ENCODE results near the gene RAD18. TPM values are rescaled to one million over a fixed set of nuclear protein-coding genes. Genes with fewer than 3 reads are reported as not detected.

The RAD18 gene
- total RNA-seq, 1 donor from 2014 or later = 15.7 TPM

- Histone ChIP-seq H3K36me3 (ENCODE audit: control insufficient read depth in 3 of 3, insufficient read depth in 3 of 3, low read length in 3 of 3) (peaks cover 0 to 3% (median 0%) of the 10 kb centered on the region in 3 donors), H3K9me3 (ENCODE audit: control insufficient read depth in 3 of 3, low read length in 3 of 3) (no peaks in the 10 kb centered on the region), H3K27ac (ENCODE audit: low read depth, low read length) (no peak overlapping the region), H3K27me3 (ENCODE audit: control insufficient read depth in 3 of 3, insufficient read depth in 3 of 3, low read length in 3 of 3) (no peaks in the 10 kb centered on the region), H3K4me1 (ENCODE audit: control insufficient read depth in 3 of 3, insufficient read depth in 3 of 3, low read length in 3 of 3) (no peaks in the 10 kb centered on the region), H3K9ac (ENCODE audit: low read depth in 1 of 3, low read length in 3 of 3) (no peak overlapping the region), H3K4me3 (ENCODE audit: low read length in 3 of 3) (no peak overlapping the region)
Measured at GRCh38 chr3:8929860-8930259, 33.4 kb downstream of the RAD18 start.

GRCh38 chr3:8914491-8914890 lies 48.8 kb downstream of the RAD18 start:
- H3K27ac ChIP-seq (ENCODE audit: low read depth, low read length) = no peak overlapping the region
- H3K27me3 ChIP-seq (ENCODE audit: control insufficient read depth in 3 of 3, insufficient read depth in 3 of 3, low read length in 3 of 3) = no peaks in the 10 kb centered on the region
- H3K36me3 ChIP-seq (ENCODE audit: control insufficient read depth in 3 of 3, insufficient read depth in 3 of 3, low read length in 3 of 3) = no peaks in the 10 kb centered on the region
- H3K4me3 ChIP-seq (ENCODE audit: low read length in 3 of 3) = no peak overlapping the region
- no peak overlapping the region for H3K9ac ChIP-seq (ENCODE audit: low read depth in 1 of 3, low read length in 3 of 3)
- H3K9me3 ChIP-seq (ENCODE audit: control insufficient read depth in 3 of 3, low read length in 3 of 3) = no peaks in the 10 kb centered on the region
- H3K4me1 ChIP-seq (ENCODE audit: control insufficient read depth in 3 of 3, insufficient read depth in 3 of 3, low read length in 3 of 3) = no peaks in the 10 kb centered on the region

- Histone ChIP-seq H3K36me3 (ENCODE audit: control insufficient read depth in 3 of 3, insufficient read depth in 3 of 3, low read length in 3 of 3) (peaks cover 0 to 2% (median 0%) of the 10 kb centered on the region in 3 donors), H3K4me1 (ENCODE audit: control insufficient read depth in 3 of 3, insufficient read depth in 3 of 3, low read length in 3 of 3) (no peaks in the 10 kb centered on the region), H3K27me3 (ENCODE audit: control insufficient read depth in 3 of 3, insufficient read depth in 3 of 3, low read length in 3 of 3) (no peaks in the 10 kb centered on the region), H3K9ac (ENCODE audit: low read depth in 1 of 3, low read length in 3 of 3) (no peak overlapping the region), H3K27ac (ENCODE audit: low read depth, low read length) (no peak overlapping the region), H3K4me3 (ENCODE audit: low read length in 3 of 3) (no peak overlapping the region), H3K9me3 (ENCODE audit: control insufficient read depth in 3 of 3, low read length in 3 of 3) (no peaks in the 10 kb centered on the region)
Measured at GRCh38 chr3:8911781-8912180, 51.5 kb downstream of the RAD18 start.

GRCh38 chr3:8909160-8909559 lies 54.1 kb downstream of the RAD18 start:
- H3K36me3 ChIP-seq (ENCODE audit: control insufficient read depth in 3 of 3, insufficient read depth in 3 of 3, low read length in 3 of 3) = peaks cover 0 to 2% (median 0%) of the 10 kb centered on the region in 3 donors
- no peak overlapping the region for H3K4me3 ChIP-seq (ENCODE audit: low read length in 3 of 3)
- no peaks in the 10 kb centered on the region for H3K4me1 ChIP-seq (ENCODE audit: control insufficient read depth in 3 of 3, insufficient read depth in 3 of 3, low read length in 3 of 3)
- no peak overlapping the region for H3K27ac ChIP-seq (ENCODE audit: low read depth, low read length)
- no peak overlapping the region for H3K9ac ChIP-seq (ENCODE audit: low read depth in 1 of 3, low read length in 3 of 3)
- no peaks in the 10 kb centered on the region for H3K27me3 ChIP-seq (ENCODE audit: control insufficient read depth in 3 of 3, insufficient read depth in 3 of 3, low read length in 3 of 3)
- H3K9me3 ChIP-seq (ENCODE audit: control insufficient read depth in 3 of 3, low read length in 3 of 3) = no peaks in the 10 kb centered on the region

DNA sequence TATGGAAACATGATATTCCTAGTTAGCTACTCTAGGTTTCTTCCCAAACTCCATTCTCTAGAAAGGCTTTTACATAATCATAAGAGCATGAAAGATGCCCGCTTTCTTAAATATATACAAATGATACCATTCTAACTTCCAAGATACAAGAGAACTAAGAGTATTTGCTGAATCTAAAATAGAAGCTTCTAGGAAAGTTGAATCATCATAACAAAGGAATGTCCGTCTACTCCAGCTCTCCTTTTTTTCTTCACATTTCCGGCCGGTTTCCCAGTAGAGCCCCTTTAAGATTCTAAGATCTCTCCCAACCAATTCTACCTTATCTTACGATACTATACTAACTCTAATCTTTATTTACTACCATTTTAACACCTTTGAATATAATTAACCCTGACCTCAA lies 60.1 kb downstream of the RAD18 start:
- Histone ChIP-seq H3K9ac (ENCODE audit: low read depth in 1 of 3, low read length in 3 of 3) (no peak overlapping the region), H3K27me3 (ENCODE audit: control insufficient read depth in 3 of 3, insufficient read depth in 3 of 3, low read length in 3 of 3) (no peaks in the 10 kb centered on the region), H3K4me1 (ENCODE audit: control insufficient read depth in 3 of 3, insufficient read depth in 3 of 3, low read length in 3 of 3) (no peaks in the 10 kb centered on the region), H3K9me3 (ENCODE audit: control insufficient read depth in 3 of 3, low read length in 3 of 3) (no peaks in the 10 kb centered on the region), H3K27ac (ENCODE audit: low read depth, low read length) (no peak overlapping the region), H3K4me3 (ENCODE audit: low read length in 3 of 3) (no peak overlapping the region), H3K36me3 (ENCODE audit: control insufficient read depth in 3 of 3, insufficient read depth in 3 of 3, low read length in 3 of 3) (peaks cover 0 to under 1% (median 0%) of the 10 kb centered on the region in 3 donors)

DNA sequence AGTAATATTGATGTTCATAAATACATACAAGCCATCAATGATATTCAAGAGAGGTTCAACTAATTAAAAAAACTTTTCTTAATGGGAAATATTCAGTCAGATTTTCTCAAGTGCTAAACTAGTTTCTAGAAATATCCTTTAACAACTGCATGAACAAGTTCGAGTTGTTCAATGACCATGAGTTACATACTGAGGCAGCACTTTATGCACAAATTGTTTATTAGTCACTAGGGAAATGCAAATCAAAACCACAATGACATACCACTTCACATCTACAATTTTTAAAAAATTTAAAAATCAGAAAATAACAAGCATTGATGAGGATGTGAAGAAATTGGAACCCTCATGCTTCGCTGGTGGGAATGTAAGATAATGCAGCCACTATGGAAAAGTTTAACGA lies 62.4 kb downstream of the RAD18 start:
- H3K27me3 ChIP-seq (ENCODE audit: control insufficient read depth in 3 of 3, insufficient read depth in 3 of 3, low read length in 3 of 3) = no peaks in the 10 kb centered on the region
- no peak overlapping the region for H3K27ac ChIP-seq (ENCODE audit: low read depth, low read length)
- H3K4me1 ChIP-seq (ENCODE audit: control insufficient read depth in 3 of 3, insufficient read depth in 3 of 3, low read length in 3 of 3) = no peaks in the 10 kb centered on the region
- peaks cover 0 to 3% (median 0%) of the 10 kb centered on the region in 3 donors for H3K36me3 ChIP-seq (ENCODE audit: control insufficient read depth in 3 of 3, insufficient read depth in 3 of 3, low read length in 3 of 3)
- H3K9ac ChIP-seq (ENCODE audit: low read depth in 1 of 3, low read length in 3 of 3) = no peak overlapping the region
- no peaks in the 10 kb centered on the region for H3K9me3 ChIP-seq (ENCODE audit: control insufficient read depth in 3 of 3, low read length in 3 of 3)
- H3K4me3 ChIP-seq (ENCODE audit: low read length in 3 of 3) = no peak overlapping the region

DNA sequence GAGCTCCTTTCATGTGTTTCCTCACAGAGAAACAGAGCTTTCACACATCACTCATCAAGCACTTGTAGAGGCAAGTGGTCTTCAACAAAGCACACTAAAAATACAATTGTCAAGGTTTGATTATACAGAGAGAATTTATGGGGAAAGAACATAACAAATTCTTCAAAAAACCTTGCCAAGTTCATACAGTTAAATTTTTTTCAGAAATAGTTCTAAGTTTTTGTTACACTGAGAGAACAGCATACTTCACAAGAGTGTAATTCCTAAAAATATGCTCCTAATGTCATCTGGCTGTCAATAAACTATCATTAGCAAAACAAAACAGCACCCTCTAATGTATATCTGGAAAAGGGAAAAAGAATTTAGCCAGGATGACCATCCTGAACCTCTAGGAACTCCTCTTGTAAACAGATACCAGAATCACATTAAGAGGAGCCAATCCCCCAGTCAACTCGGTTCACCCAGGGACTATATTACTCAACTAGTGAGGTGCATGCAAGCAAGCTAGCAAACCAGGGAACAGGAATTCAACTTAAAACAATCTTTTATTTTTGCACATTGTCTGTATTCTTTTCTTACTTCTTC lies 63.3 kb downstream of the RAD18 start:
- Histone ChIP-seq H3K4me1 (ENCODE audit: control insufficient read depth in 3 of 3, insufficient read depth in 3 of 3, low read length in 3 of 3) (no peaks in the 10 kb centered on the region), H3K36me3 (ENCODE audit: control insufficient read depth in 3 of 3, insufficient read depth in 3 of 3, low read length in 3 of 3) (peaks cover 0 to 3% (median 0%) of the 10 kb centered on the region in 3 donors), H3K27me3 (ENCODE audit: control insufficient read depth in 3 of 3, insufficient read depth in 3 of 3, low read length in 3 of 3) (no peaks in the 10 kb centered on the region), H3K4me3 (ENCODE audit: low read length in 3 of 3) (no peak overlapping the region), H3K9me3 (ENCODE audit: control insufficient read depth in 3 of 3, low read length in 3 of 3) (no peaks in the 10 kb centered on the region), H3K9ac (ENCODE audit: low read depth in 1 of 3, low read length in 3 of 3) (no peak overlapping the region), H3K27ac (ENCODE audit: low read depth, low read length) (no peak overlapping the region)

- Histone ChIP-seq H3K4me1 (ENCODE audit: control insufficient read depth in 3 of 3, insufficient read depth in 3 of 3, low read length in 3 of 3) (no peaks in the 10 kb centered on the region), H3K9me3 (ENCODE audit: control insufficient read depth in 3 of 3, low read length in 3 of 3) (no peaks in the 10 kb centered on the region), H3K27me3 (ENCODE audit: control insufficient read depth in 3 of 3, insufficient read depth in 3 of 3, low read length in 3 of 3) (no peaks in the 10 kb centered on the region), H3K9ac (ENCODE audit: low read depth in 1 of 3, low read length in 3 of 3) (no peak overlapping the region), H3K4me3 (ENCODE audit: low read length in 3 of 3) (no peak overlapping the region), H3K27ac (ENCODE audit: low read depth, low read length) (no peak overlapping the region), H3K36me3 (ENCODE audit: control insufficient read depth in 3 of 3, insufficient read depth in 3 of 3, low read length in 3 of 3) (peaks cover 0 to 3% (median 0%) of the 10 kb centered on the region in 3 donors)
Measured at GRCh38 chr3:8895829-8896228, 67.4 kb downstream of the RAD18 start.

GRCh38 chr3:8893001-8893400 lies 70.3 kb downstream of the RAD18 start:
- H3K27ac ChIP-seq (ENCODE audit: low read depth, low read length) = no peak overlapping the region
- no peaks in the 10 kb centered on the region for H3K4me1 ChIP-seq (ENCODE audit: control insufficient read depth in 3 of 3, insufficient read depth in 3 of 3, low read length in 3 of 3)
- H3K9ac ChIP-seq (ENCODE audit: low read depth in 1 of 3, low read length in 3 of 3) = no peak overlapping the region
- H3K4me3 ChIP-seq (ENCODE audit: low read length in 3 of 3) = no peak overlapping the region
- no peaks in the 10 kb centered on the region for H3K9me3 ChIP-seq (ENCODE audit: control insufficient read depth in 3 of 3, low read length in 3 of 3)
- peaks cover 0 to 4% (median 3%) of the 10 kb centered on the region in 3 donors for H3K36me3 ChIP-seq (ENCODE audit: control insufficient read depth in 3 of 3, insufficient read depth in 3 of 3, low read length in 3 of 3)
- no peaks in the 10 kb centered on the region for H3K27me3 ChIP-seq (ENCODE audit: control insufficient read depth in 3 of 3, insufficient read depth in 3 of 3, low read length in 3 of 3)

DNA sequence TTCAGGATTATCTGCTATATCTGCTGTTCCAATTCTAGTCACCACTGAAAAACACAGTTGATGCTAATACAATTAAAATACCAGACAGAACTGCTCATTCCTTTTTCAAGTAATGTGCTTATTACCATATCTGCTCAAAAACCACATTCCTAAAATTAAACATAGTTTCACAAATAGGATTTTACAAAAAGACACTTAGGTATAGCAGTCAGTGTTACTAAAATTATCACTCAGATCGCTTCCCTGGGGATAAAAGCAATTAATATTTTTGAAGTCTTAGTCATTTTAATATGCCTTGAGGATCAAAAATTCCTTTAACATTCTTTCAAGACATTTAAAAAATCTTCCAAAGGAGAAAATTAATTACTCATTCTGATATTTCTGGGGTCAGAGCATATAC lies 71.5 kb downstream of the RAD18 start:
- Histone ChIP-seq H3K9ac (ENCODE audit: low read depth in 1 of 3, low read length in 3 of 3) (no peak overlapping the region), H3K27ac (ENCODE audit: low read depth, low read length) (no peak overlapping the region), H3K9me3 (ENCODE audit: control insufficient read depth in 3 of 3, low read length in 3 of 3) (no peaks in the 10 kb centered on the region), H3K36me3 (ENCODE audit: control insufficient read depth in 3 of 3, insufficient read depth in 3 of 3, low read length in 3 of 3) (peaks cover 0 to 4% (median 3%) of the 10 kb centered on the region in 3 donors), H3K27me3 (ENCODE audit: control insufficient read depth in 3 of 3, insufficient read depth in 3 of 3, low read length in 3 of 3) (no peaks in the 10 kb centered on the region), H3K4me3 (ENCODE audit: low read length in 3 of 3) (no peak overlapping the region), H3K4me1 (ENCODE audit: control insufficient read depth in 3 of 3, insufficient read depth in 3 of 3, low read length in 3 of 3) (no peaks in the 10 kb centered on the region)
